Measurements from ENCODE around the gene FADS2.
A peak's percentile ranks its signal among the peaks of the same experiment; 100 is the strongest.

FADS2 gene

DNA sequence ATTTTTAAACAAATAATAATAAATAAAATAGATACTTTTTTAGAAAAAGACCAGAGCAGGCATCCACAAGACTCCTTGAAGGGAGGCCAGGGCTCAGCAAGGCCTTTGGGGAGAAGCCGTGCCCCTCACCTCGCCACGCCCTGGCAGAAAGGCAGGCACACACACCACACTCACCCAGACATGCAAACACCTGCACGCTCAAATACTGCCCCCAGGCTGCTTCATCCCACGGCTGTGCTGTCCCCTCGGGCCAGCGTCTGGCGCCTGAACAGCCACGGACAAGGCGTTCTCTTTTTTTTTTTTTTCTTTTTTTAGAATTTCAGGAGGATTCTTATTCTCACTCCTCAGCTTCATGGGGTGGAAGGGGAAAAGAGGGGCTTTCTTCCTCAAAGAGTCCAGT, 61.7 kb downstream of the FADS2 start:
- DNase-seq = no peak

DNA sequence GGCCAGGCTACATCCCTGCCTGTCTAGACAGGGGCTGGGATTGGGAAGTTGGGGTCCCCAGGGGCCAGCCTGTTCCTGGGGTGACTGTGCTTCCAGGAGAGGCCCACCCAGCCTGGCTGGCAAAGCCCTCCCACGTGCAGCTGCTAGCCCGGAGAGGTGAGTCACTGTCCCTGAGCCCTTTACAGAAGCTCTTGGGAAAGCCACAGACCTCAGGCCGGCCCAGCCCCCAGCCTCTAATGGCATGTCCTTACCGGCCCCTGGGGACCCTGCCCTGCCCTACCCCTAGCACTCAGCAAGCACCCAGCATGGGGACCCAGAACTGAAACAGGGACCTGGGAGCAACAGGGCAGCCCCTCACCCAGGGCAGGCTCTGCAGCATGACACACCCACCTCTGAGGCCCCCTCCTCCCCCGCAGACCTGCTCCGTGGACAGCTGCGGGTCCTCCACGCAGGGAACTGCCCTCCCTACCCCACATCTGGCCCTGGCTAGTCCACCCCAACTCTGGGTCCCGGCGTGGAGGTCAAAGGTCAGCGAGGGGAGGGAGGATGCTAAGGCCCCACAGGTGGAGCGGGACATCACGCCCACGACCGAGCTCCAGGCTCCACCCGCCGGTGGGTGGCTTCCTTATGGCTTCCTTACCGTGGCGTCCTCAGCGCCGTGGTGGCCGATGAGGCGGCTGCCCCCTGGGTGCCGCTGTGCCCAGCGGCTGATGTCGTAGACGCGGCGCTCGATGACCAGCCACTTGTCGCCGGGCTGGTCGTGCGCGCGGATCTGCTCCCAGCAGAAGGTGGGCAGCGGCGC, 62.6 kb downstream of the FADS2 start:
- no peak for DNase-seq

DNA sequence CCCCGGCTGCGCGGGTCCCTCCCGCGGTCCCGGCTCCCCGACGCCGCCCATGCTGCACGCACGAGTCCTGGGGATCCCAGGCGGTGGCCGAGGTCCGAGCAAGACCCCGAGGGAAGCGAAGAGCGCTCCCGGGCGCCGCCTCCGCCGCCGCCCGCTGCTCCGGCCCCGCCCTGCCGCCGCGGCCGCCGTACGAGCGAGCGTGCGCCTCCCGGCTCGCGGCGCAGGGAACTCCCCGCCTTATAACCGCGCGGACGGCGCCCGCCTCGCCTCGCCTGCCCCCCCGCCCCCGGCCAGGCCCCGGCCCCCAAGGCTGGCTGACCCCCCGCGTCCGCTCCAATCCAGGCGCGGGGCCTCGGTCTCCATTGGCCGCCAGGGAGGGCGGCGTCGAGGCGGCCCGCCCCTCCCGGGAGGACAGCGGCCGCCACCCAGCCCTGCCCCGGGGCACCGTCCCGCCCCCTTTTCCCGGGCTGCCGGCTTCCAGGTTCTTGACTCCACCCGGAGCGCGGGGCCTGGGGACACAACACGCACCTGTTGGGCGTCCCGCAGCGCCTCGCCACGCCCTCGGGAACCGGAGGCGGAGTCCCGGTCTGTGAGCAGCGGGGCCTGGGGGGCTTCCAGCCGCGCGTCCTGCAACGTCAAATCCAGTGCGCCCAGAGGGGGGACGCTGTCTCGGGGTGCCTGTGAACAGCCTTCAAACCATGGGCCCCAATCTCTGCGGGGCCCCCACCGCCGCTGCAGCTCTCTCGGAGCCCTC, 63.4 kb downstream of the FADS2 start, which contains the start of gene FADS3:
FADS3 (minus strand) TSS at position 215 of the 754 bp plus-strand sequence; CDS start at position 51, 164 bp downstream.
- DNase-seq = peak; percentile 17

DNA sequence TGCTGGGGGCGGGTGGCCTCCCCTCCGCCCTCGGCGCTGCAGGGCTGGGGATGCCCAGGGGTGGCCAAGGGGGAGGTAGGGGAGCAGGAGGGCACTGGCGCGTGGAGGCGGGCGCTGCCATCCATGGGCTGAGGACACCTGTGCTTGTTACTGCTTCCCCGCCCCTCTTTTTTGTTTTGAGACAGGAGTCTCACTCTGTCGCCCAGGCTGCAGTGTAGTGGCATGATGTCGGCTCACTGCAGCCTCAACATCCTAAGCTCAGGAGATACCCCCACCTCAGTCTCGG, 63.9 kb downstream of the FADS2 start:
- no peak for DNase-seq

DNA sequence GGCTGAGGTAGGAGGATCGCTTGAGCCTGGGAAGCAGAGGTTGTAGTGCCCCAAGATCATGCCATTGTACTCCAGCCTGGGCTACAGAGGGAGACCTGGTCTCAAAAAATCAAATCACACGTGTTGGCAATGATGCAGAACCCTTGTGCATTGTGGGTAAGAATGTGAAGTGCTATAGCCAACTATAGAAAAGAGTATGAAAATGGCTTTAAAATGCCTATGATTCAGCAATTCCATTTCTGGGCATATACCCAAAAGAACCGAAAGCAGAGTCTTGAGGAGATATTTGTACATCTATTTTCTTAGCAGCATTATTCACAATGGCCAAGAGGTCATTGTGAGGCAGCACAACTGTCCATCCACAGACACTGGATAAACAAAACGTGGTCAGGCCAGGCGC, 65.9 kb downstream of the FADS2 start:
- no peak for DNase-seq

DNA sequence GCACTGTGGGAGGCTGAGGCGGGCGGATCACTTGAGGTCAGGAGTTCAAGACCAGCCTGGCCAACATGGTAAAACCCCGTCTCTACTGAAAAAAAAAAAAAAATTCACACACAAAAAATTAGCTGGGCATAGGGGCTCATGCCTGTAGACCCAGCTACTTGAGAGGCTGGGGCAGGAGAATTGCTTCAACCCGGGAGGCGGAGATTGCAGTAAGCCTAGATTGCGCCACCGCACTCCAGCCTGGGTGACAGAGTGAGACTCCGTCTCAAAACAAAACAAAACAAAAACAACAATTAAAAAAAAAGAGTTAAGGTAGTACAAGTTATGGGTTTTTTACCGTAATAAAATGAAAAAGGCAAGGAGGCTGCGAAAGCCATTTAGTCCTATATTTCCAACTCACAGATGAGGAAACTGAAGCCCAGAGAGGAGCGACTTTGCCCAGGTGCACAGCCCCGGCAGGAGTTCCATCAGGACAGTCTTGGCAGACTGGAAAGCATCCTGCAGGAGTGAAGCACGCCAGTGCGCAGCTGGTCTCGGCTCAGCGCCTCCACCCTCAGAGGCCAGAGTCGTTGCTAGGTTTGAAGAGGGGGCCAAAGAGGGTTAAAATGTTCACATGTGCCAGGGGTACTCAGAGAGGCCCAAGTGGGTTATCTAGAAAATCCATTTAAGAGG, 67.1 kb downstream of the FADS2 start:
- no peak for DNase-seq

DNA sequence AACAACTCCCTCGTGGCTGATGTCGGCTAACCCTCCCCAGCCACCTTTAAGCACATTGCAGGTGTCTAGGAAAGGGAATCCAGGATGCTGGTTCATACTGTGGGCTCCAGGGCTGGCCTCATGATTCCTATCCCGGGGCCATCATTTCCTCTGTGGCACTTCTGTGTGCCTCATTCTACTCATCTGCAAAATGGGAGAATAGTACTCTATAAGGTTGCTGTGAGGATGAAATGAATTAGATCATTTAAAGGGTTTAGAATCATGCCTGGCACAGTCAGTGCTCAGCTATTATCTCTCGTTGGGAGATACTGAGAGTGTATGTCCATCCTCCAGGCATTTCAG, 67.6 kb downstream of the FADS2 start:
- DNase-seq = no peak

DNA sequence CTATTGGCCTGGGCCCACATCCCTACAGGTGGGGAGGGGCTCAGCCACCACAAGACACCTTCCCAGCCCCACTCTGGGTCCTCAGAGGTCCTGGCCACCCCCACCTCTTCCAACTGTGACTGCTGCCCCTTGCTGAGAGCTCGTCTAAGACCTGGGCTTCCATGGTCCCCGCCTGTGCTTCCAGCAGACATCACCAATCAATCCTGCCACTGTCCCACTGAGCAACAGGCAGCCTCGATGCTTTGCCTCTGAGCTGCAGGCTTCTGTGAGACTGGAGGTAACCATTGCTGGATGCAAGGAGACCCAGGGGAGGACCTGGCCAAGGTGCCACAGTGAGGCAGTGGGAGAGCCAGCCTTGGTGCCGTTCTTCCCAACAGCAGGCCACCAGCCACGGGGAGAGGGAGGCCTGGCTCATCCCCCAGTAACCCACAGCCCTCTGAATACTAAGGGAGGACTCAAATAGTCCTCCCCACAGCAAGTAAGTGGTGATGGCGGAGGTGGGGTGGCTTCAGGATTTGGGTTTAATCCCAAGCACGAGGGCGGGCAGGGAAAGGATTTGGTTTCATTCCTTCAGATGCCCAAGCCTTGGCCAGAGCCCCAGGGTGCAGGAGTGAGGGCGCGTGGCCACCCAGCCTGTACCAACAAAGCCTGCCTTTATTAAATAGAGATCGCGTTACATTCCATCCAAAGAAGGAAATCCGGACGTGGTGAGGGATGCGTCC, 68.7 kb downstream of the FADS2 start:
- DNase-seq = no peak

DNA sequence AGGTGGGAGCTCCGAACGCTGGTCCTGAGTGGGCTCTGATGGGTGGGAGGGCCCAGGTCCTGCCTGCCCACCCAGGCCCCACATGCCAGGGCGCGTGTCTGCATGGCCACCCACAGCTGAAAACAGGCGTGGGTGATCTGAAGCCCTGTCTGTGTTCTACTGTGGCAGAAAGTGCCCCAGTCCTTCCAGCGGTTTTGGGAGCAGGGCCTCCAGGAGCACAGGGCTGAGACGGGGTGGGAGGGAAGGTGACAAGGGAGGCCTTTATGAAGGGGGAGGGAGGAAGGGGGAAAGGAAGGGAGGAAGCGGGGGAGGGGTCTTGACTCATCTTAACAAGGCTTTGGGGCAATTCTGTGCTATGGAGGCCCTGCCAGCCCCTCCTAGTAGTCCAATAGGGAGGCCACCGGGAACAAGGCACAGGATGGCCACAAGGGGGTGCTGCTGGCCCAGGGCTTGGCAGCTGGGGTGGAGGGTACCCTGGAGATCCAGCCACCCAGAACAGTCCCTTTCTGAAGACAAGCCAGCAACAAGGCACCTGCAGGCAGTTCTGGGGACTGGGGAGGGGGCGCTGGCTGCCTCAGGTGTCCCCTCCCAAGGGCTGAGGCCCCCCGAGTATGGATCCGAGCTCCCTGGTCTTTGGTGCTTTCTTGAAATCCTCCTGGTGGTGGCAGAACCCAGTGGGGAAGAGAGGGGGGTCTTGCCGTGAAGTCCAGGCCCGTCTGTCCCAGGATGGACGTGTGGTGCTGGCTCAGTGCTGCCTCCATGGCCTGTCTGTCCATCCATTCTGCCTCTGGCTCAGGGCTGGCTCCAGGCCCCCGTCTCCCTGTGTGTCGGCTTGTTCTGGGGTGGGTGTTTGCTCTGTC, 69.5 kb downstream of the FADS2 start:
- DNase-seq = peak; percentile 73

DNA sequence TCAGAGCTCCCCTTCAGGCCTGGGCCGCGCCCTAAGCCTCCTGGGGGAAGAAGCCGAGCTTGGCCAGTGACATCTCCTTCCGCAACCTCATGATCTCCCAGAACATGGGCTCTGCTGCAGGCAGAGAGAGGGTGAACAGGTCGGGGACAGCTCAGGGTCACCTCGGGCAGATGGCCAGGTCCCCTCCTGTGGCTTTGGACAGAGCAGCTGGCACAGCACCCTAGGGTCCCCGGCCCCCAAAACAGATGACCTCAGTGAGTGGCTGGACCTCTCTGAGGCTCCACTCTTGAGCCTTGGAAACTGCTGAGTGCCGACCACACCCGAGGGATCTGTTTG, 70.1 kb downstream of the FADS2 start:
- DNase-seq = no peak

DNA sequence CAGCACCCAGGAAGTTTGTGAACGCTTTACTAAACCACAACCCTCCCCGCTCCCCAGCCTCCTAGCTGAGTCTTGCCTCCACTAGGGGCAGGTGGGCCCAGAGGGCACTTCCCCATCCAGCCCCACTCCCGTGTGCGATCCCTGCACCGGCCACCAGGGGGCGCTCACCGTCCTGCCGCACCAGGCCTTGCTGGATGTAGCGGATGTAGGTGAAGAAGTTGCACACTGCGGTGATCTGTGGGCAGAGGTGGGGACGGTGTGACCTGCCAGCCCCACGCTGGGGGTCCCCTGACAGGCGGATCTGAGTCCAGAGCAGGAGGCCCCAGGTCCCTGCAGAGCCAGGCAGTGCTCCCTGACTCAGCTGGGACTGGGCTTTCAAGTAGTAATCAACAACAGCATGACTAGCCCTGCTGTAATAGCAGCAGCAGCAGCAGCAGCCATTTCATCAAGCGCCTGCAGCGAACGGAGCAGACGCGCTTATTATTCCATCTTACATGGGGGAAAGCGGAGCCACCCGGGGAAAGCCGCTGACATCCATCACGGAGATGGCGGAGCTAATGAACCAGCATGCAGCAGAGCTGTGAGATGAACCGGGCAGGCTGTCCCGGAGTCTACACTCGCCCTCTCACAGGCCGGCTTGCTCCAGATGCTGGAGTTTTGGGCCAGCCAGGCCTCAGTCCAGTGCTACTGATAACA, 71.2 kb downstream of the FADS2 start:
- DNase-seq = peak; percentile 91

DNA sequence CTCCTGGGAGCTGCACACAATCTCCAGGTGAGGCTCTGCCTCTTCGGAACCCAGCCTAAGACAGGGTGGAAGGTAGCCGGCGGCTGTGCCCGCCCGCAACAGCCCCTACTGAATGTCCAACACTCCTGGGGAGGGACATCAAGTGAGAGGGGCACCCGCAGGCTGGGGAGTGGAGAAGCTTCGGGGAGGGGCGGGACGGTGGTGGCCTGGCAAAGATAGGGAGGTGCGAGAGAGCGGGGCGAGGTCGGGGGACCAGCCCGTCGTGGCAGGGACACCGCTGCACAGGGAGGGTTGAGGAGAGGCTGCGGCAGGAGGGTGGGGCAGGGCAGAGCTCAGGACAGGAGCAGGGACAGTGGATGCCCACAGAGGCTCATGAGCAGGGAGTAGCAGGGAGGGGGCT, 72.2 kb downstream of the FADS2 start:
- DNase-seq = no peak

DNA sequence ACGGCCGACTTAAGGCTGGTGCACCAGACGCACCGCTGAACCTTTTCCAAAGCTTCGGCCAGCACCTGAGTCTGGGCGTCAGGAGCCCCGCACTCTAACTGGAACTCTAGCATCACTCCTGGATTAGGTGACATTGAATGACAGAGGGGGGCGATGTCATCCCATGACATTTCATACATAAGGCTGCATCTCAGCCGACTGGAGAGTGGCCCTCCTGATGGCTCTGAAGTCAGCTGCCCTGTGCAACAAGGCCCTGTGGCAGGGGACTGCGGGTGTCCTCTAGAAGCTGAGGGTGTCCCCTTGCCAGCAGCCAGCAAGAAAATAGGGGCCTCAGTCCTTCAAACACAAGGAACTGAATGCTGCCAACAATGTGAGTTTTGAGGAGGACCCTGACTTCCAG, 73.3 kb downstream of the FADS2 start:
- no peak for DNase-seq

DNA sequence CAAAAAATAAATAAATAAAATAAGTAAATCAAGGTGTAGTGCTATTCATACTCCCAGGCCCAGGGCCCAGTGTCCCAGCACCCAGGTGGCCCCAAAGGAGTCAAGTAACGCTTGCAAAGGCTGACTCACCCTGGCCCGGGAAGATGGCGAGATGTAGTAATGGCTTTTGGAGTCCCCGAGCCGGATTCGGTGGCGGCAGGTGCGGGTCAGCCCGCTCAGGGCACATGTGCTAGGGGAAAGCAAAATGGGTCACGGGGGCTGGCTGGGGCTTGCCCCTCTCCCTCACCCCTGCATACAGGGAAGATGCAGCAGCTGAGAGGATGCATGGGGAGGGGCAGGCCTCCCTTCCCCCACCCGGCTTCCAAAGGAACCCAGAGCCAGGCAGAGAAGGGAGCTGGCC, 74.2 kb downstream of the FADS2 start:
- no peak for DNase-seq

DNA sequence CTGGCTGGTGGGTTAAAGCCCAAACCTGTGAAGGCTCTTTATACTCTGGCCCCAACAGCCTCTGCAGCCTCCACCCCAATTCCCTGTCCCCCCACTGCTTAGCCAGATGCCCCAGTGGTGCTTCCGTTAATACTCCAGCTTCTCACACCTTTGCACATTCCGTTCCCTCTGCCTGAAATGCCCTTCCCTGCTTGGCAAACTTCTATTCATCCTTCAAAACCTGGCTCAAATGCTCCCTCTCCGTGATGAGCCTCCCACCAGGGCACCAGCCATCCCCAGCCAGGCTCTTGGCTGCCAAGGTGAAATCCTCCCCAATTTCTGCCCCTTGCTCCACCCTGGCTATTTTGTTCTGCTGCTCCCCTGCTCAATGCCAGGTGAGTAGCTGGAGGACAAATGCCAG, 75.7 kb downstream of the FADS2 start:
- no peak for DNase-seq

DNA sequence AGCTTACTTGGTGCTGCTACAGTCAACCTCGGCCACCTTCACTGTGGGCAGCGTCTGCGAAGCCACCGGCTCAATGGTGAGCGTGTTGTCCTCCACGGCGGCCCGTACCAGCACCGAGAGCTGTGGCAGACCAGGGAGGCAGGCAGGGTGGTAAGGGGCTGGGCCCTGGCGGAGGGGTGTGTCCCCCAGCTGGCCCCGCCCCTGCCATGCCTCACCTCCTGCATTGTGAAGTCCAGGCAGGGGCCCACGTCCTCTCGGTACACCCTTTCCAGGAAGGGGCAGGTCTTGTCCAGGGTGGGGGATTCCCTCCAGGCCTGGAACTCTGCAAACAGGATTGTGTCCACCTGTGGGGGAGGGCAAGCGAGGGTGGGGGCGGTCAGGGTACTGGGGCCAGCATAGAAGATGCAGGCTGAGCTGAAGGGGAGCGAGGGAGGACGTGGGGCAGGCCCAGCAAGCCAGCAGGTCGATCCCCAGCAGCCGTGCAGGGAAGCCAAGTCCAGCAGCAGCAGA, 76.5 kb downstream of the FADS2 start:
- DNase-seq = no peak

DNA sequence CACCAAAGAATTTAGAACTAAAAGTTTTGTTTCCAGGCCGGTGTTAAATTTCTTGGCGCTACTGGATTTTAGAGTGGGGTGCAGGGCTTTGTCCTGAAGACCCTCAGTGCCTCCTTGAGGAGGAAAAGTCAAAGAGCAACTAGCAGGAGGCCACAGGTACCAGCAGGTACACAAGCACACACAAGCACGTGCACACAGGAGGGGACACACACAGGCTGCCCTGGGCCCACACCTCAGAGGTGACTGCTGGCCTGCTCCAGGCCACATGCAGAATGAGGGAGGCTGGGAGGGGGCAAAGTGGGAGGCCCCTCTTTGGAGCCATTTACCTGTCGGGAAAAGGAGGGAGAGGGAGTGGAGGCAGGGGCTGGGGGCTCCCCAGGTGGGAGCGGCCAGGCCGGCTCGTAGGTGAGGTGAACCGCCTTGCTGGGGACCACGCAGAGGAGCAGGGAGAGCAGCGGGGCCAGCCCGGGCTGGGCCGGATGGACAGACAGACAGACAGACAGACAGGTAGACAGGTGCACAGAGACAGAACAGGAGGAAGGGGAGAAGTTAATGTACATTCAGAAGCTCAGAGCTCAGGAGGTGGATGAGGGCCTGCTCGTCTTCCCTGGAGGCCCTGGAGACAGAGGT, 77.1 kb downstream of the FADS2 start:
- no peak for DNase-seq

DNA sequence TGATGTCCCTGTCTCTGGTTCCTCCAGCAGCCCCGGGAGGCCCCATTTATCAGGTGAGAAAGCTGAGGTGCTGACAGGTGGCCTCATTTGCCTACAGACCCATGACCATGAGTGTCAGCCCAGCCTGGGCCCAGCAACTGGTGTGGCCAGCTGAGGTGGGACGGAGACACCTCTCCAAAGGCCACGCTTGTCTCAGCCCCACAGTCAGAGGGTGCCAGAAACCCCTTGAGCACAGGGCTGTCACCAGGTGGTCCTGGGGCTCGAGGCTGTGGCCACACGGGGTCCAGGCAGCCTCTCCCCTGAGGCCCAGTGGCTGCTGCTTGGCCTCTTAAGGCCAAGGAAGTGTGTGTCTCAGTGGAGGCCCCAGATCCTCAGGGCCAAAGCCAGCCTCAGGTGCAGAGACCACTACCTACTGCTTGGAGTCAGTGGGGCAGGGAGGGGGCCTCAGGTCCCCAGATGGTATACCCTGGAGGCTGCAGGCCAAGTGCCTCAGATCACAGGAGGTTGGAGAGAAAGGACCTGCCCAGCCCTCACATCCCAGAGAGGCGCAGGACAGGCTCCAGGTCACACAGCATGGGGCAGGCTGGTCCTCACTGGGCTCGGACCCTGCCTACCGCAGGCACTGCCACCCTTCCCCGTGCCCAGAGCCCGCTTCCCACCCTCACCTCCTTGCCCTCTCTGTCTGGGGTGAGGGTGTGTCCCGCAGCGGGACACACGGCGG, 77.9 kb downstream of the FADS2 start:
- no peak for DNase-seq

DNA sequence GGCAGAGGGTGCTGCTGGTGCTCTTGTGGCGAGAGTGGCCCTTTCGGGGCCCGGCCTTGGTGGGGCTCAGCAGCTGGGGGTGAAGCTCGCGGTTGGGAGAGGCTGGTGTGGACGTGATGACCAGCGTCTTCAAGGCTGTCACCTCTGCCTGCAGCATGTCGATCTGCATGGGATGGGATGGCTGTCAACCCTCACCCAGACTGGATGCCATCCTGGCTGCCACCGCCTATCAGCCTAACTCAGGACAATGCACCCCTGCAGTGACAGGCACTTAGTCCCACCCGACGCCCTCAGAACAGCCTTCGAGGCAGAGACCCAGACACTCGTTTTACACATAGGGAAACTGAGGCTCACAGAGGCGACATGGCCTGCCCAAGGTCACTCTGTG, 78.4 kb downstream of the FADS2 start:
- DNase-seq = no peak

DNA sequence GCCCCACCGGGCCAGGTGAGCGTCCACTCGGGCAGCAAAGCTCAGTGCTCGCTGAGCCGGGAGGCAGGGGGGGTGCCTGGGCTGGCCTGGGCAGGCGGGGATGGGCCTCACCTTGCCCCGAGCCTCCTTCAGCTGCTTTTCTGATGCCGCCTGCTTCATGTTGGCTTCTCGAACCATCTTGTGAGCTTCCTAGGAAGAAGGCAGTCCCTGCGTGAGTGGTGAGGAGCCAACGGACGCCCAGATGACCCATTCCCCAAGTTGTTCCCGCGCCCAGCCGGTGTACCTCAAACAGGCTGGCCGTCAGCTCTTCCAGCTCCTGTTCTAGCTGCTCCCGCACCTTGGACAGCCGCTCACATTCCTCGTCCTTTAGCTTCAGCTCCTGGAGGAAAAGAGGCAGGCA, 79.2 kb downstream of the FADS2 start:
- no peak for DNase-seq

All from activated T-cell treated with anti-CD3 and anti-CD28 coated beads for 4 hours (primary cell).